ENCODE data around the gene BUD13. TPM values are rescaled to one million over a fixed set of nuclear protein-coding genes. Genes with fewer than 3 reads are reported as not detected.

The BUD13 gene
- total and polyA plus RNA-seq, 9 of the 15 experiments (the other 6 are each of a cell fraction or from before 2014, with no cell fraction given): 9.5 to 34.1 (median 27.1) TPM

DNA sequence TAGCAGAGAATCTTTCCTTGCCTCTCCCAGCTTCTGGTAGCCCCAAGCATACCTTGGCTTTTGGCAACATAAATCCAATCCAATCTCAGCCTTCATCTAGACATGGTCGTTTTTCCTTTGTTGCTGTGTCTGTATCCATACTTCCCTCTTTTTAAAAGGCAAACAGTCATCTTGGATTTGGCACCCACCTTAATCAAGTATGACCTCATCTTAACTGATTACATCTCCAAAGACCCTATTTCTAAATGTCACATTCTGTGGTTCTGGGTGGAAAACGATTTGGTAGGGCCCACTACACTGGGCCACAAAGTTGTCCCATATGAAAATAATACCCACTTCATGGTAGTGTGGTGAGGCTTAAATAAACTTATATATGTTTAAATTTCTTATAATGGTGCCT, 852 bp downstream of the BUD13 start (continued):
- TF ChIP-seq ATF3 (IDR thresholded peaks at IDR 0.05) (peak; percentile 71), ATF3 (CRISPR knock-in tag; conservative IDR thresholded peaks at IDR 0.05) (no peak), TEAD4 (IDR thresholded peaks at IDR 0.05; ENCODE audit: low read length) (0 out of 2 replicates have a peak, but pooled peaks have one; percentile 5), TEAD4 (CRISPR knock-in tag; IDR thresholded peaks at IDR 0.05; ENCODE audit: borderline replicate concordance) (no peak)

DNA sequence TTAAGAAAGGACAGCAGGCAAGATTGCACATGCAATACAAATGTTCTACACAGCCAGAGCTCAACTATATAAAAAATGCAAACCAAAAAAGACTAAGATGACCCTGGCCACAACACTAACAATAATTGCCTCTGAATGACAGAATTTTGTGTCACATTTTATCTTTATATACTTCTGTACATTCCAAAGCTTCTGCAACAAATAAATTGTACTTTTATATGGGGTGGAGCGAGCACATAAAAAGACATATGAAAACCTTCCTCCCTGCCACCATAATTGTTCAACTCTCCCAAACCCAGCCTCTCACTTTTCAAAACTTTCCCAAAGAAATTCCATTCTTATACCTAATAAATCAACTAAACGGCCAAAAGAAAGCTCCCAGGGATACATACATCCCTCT, 10.7 kb downstream of the BUD13 start:
- intact Hi-C loops (cut with micrococcal nuclease): no loop called here
- H4K20me1 ChIP-seq (replicated peaks; ENCODE audit: control insufficient read depth, insufficient read depth, low read length): no peaks in the 10 kb centered on the region
- no peaks in the 10 kb centered on the region for H3K79me2 ChIP-seq (ENCODE audit: control insufficient read depth, insufficient read depth, low read length)
- no peak for DNase-seq (ENCODE audit: extremely low read depth in 1 of 4, low spot score in 3 of 4)
- no peak overlapping the region for H3K27ac ChIP-seq (ENCODE audit: extremely low read depth, low read depth, low read length)
- no peak for ATAC-seq
- no peak for FAIRE-seq
- BruUV-seq (replicated peaks): no TSS peak
- no peaks in the 10 kb centered on the region for H3K9me3 ChIP-seq (replicated peaks; ENCODE audit: control insufficient read depth, insufficient read depth, low read depth, low read length)
- H3K9ac ChIP-seq (ENCODE audit: insufficient read depth in 1 of 2, low read depth in 2 of 2, low read length in 2 of 2): no peak overlapping the region
- WGBS (ENCODE audit: insufficient coverage, low coverage, missing lambda C conversion rate): 68% methylated on average over 2 of the region's 2 CpGs
- CTCF ChIA-PET (ENCODE audit: low intra/inter-chr PET ratio): no interaction called here
- H3K4me3 ChIP-seq: no peak overlapping the region
- in situ Hi-C loops (cut with MboI): no loop called here
- H3K4me1 ChIP-seq (replicated peaks in 1 of 2; ENCODE audit: control insufficient read depth in 2 of 2, insufficient read depth in 2 of 2, low read length in 2 of 2): no peaks in the 10 kb centered on the region
- H3K4me2 ChIP-seq (ENCODE audit: insufficient read depth, low read length): no peak overlapping the region
- peaks cover 87% of the 10 kb centered on the region for H3K36me3 ChIP-seq (ENCODE audit: control insufficient read depth, insufficient read depth, low read length)
- no peaks in the 10 kb centered on the region for H3K9me1 ChIP-seq (ENCODE audit: control insufficient read depth, insufficient read depth, low read length)
- no peak overlapping the region for H2AFZ ChIP-seq (ENCODE audit: low read depth, low read length)
- H3K27me3 ChIP-seq (ENCODE audit: control insufficient read depth in 2 of 2, insufficient read depth in 2 of 2, low read length in 2 of 2): no peaks in the 10 kb centered on the region
- POLR2A ChIA-PET: interaction anchor here (1.6 kb wide), 1 partner anchor 9 kb away, joined by 4 read pairs; no protein-coding TSS in a partner anchor
- TF ChIP-seq ELF1 (tag; IDR thresholded peaks at IDR 0.05) (no peak), FOXO4 (CRISPR knock-in tag; IDR thresholded peaks at IDR 0.05) (no peak), MAFF (IDR thresholded peaks at IDR 0.05; ENCODE audit: low read length) (no peak), ZNF609 (CRISPR knock-in tag; IDR thresholded peaks at IDR 0.05; ENCODE audit: borderline replicate concordance) (no peak), NKRF (IDR thresholded peaks at IDR 0.05; ENCODE audit: borderline replicate concordance) (no peak)
- TF ChIP-seq, protein P1, sequence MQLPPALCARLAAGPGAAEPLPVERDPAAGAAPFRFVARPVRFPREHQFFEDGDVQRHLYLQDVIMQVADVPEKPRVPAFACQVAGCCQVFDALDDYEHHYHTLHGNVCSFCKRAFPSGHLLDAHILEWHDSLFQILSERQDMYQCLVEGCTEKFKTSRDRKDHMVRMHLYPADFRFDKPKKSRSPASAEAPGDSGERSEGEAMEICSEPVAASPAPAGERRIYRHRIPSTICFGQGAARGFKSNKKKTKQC (CRISPR knock-in tag; IDR thresholded peaks at IDR 0.05): no peak
